ENCODE results near the gene GRM4.

The GRM4 gene

DNA sequence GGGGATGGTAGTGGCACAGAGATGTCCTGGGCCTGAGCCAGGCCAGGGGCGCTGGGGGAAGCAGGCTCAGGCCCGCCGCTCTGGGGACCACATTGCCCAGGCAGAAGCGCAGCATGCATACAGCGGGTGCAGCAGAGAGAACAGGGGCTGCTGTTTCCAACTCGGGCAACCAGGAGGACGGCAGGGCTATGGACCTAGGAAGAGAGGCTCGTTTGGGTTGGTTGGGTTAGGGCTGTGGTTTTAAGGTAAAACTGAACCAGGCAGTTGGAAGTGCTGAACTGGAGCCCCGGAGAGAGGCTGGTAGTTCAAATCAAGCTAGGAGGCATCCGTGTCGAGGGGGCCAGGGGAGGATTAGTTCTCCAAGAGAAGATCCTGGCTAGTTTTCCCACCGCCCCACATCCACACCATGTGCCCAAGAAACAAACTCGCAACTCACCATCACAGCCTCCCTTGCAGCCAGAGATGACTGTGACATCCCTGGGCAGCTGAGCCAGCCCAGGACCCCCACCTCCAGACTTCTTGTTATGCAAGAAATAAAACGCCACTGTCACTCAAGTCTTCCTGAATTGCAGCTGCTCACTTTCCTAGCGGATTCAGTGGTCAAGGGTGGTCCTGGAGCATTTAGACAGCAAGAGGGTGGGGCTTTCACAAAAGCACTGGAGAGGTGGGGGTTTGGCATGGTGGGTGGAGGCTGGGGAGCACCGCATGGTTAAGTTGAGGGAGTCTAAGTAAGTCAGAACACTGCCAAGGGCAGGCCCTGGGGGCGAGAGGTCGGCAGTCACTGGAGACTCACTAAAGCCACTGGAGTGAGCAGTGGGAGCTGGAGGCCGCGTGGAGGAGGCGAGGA is 161.2 kb downstream of the GRM4 start:
- DNase-seq (ENCODE audit: low read depth) = no peak
- H3K4me3 ChIP-seq (ENCODE audit: low read depth, low read length) = no peak overlapping the region
- TF ChIP-seq, protein P1, sequence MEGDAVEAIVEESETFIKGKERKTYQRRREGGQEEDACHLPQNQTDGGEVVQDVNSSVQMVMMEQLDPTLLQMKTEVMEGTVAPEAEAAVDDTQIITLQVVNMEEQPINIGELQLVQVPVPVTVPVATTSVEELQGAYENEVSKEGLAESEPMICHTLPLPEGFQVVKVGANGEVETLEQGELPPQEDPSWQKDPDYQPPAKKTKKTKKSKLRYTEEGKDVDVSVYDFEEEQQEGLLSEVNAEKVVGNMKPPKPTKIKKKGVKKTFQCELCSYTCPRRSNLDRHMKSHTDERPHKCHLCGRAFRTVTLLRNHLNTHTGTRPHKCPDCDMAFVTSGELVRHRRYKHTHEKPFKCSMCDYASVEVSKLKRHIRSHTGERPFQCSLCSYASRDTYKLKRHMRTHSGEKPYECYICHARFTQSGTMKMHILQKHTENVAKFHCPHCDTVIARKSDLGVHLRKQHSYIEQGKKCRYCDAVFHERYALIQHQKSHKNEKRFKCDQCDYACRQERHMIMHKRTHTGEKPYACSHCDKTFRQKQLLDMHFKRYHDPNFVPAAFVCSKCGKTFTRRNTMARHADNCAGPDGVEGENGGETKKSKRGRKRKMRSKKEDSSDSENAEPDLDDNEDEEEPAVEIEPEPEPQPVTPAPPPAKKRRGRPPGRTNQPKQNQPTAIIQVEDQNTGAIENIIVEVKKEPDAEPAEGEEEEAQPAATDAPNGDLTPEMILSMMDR (IDR thresholded peaks at IDR 0.05; ENCODE audit: low read depth, low read length, missing control alignments) = no peak

DNA sequence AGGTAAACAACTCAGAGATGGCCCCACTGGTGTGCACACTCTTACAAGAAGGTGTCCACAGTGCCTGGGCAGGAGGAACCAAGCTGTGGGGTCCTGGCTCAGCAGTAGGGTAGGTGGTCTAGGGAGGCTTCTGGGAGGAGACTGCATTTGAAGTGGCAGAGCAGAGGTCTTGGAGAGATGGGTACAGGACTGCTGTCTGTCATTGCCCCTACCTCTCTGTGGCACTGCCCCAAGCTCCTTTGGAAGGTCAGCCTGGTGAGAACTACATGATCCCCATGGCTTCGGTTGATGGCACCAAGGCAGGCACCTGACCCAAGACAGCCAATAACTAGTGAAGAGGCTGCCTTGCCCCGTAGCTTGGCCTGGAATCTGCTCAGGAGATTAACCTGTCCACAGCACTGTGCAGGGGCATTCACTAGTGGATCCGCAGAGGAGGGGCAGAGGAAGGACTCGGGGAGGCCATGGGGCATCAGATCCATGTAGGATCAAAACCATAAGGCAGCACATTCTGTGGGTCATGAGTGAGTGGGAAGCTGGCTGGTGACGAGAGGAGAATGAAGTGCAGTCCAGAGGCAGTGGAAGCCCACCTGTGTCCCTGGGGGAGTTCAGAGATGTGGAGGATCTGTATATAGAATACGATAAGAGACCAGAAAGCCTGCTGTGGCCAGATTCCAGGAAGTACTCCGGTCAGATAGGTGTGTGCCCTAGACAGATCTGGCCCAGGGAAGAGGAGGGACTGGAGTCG is 162.0 kb downstream of the GRM4 start:
- DNase-seq (ENCODE audit: low read depth) = no peak
- TF ChIP-seq, protein P1 (IDR thresholded peaks at IDR 0.05; ENCODE audit: low read depth, low read length, missing control alignments) = no peak
- no peak overlapping the region for H3K4me3 ChIP-seq (ENCODE audit: low read depth, low read length)

DNA sequence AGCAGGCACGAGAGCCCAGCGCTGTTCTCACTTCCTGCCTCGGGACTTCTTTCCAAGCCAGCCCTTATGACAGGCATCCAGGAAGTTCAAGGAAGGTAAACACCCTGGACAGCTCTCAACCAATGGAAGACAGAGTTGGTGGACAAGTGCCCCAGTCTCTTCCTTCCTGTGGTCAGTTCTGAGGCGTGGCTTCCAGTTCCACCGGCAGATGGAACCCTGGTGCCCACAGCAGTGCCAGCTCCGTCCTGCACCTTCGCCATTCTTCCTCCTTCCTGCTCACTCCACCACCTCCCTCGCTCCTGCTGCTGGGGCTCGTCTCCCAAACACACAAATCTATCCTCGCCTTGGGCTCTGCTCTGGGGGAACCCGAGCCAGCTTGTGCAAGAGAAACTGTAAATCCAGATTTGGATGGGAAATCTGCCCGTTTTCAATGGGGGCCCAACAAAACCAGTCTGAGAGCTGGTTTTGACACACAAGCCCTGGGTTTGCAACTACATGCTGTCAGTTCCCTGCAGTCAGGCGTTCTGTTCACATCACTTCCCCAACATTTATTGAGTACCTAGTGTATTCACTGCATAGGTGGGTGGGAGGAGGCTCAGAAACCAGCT is 162.7 kb downstream of the GRM4 start:
- TF ChIP-seq, protein P1 (IDR thresholded peaks at IDR 0.05; ENCODE audit: low read depth, low read length, missing control alignments) = no peak
- no peak overlapping the region for H3K4me3 ChIP-seq (ENCODE audit: low read depth, low read length)
- DNase-seq (ENCODE audit: low read depth) = no peak

DNA sequence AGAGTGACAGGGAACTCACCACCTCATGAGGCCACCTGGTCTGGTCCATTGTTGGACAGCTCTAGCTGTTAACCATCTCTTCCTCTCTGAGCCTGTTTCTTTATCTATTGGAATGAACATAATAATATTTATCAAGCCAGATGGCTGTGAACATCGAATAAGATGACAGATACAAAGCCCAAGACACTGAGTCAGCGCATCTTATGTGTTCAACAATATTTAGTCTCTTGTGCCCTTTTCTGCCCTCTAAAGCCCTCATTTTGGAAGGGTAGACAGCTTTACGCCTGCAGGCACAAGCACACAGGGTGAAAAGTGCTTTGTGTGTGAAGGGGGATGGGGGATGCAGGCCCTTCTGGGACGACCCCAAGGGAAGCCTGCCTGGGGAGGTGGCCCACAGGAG is 164.0 kb downstream of the GRM4 start:
- TF ChIP-seq, protein P1 (IDR thresholded peaks at IDR 0.05; ENCODE audit: low read depth, low read length, missing control alignments) = no peak
- H3K4me3 ChIP-seq (ENCODE audit: low read depth, low read length) = no peak overlapping the region
- DNase-seq (ENCODE audit: low read depth) = no peak

DNA sequence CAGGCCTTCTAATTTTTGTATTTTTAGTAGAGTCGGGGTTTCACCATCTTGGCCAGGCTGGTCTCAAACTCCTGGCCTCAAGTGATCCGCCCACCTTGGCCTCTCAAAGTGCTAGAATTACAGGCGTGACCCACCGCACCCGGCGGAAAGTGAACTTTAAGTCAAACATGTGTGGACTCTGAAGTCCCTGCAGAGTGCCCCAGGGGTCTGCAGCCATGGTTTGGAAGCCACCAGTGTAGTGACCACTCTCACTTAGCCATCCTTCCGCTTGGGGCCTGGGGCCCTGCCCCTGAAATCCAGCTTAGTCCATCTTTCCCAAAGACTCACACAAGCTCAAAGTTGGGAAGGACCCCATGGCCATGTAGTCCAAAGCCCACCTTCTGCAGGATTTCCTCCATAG is 164.5 kb downstream of the GRM4 start:
- DNase-seq (ENCODE audit: low read depth) = no peak
- TF ChIP-seq, protein P1 (IDR thresholded peaks at IDR 0.05; ENCODE audit: low read depth, low read length, missing control alignments) = no peak
- no peak overlapping the region for H3K4me3 ChIP-seq (ENCODE audit: low read depth, low read length)

DNA sequence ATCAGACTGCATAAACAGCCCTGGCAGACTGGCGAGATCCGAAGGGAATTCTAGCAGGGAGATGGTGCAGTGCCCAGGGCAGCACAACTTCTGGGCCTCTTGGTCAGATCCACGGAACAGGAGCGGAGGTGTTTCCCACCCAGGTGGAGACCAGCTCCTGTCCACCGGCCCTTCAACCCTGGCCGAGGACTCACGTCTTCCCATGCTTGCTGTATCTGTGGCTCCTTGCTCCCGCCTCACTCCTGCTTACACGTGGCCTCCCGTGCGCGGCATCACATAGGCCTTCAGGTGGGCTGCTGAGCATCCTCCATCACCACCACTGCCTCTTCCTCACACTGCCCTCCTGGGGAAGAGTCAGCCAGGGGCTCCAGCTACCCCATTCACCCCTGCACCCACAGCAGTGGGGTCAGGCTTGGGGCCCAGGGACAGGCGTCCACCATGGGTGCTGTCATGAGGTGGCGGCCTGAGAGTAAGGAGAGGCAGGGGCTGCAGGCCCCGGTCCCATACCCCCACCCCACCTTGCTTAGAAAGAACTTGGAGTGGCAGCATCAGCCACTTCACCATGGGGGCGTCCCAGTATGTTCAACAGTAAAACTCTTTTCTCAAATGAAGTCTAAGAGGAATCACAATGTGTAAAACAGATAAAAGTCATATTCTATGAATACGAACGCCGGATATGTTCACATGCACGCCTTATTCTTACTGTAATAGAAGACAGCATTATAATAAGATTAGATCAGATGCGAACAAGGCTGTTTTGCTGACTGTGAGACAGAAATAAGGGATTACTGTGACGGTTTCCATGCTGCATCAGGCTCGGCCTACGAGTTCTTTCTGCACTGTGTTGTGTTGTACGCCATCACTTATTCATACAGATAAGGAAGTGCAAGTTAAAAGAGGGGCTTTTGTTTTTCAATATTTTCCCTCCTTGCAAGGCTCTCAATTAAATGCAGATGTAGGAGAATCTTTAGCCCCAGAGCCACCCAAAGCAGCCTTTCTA is 165.4 kb downstream of the GRM4 start:
- no peak overlapping the region for H3K4me3 ChIP-seq (ENCODE audit: low read depth, low read length)
- no peak for DNase-seq (ENCODE audit: low read depth)
- TF ChIP-seq, protein P1 (IDR thresholded peaks at IDR 0.05; ENCODE audit: low read depth, low read length, missing control alignments) = no peak
